SK-N-SH treated with all-trans-retinoic acid at 6 μM for 48 hours (cell line): Measurements from ENCODE around the gene LRRFIP1.

Source experiments
- BACH2 ChIP-seq: fragments of 250-450 bp; sonication (Bioruptor Pico); IDR thresholded peaks from 2 replicates; pipeline ENCODE4 v1.9.0; 2021; ENCODE audit warnings: mild to moderate bottlenecking, borderline replicate concordance
- POU6F1 ChIP-seq: fragments of 250-450 bp; sonication (Bioruptor Pico); IDR thresholded peaks from 2 replicates; pipeline ENCODE4 v1.8.0; 2021; ENCODE audit warnings: low read depth, mild to moderate bottlenecking, moderate library complexity, borderline replicate concordance
- PPARA ChIP-seq: fragments of 250-450 bp; sonication (Bioruptor Pico); IDR thresholded peaks from 2 replicates; pipeline ENCODE4 v1.5.0; 2020; ENCODE audit warnings: mild to moderate bottlenecking, borderline replicate concordance
- ZNF70 ChIP-seq: fragments of 450-650 bp; formaldehyde crosslinking; IDR thresholded peaks from 2 replicates; pipeline ENCODE4 v1.5.0; 2020; ENCODE audit warnings: mild to moderate bottlenecking, moderate library complexity

- TF ChIP-seq ZNF70 (CRISPR knock-in tag) (no peak), PPARA (CRISPR knock-in tag) (no peak), BACH2 (CRISPR knock-in tag) (no peak), POU6F1 (CRISPR knock-in tag) (no peak)
These were observed 46.0 kb downstream of the LRRFIP1 start for GRCh38 chr2:237673130-237674001.
